ENCODE measurements around the gene NMNAT2. TPM values are rescaled to one million over a fixed set of nuclear protein-coding genes. Genes with fewer than 3 reads are reported as not detected.

Gene NMNAT2
- total RNA-seq, 4 donors from 2014 or later, result 0.60 to 1.7 (median 0.92) TPM

- TF ChIP-seq CTCF (IDR thresholded peaks at IDR 0.05), result no peak
- DNase-seq (ENCODE audit: low spot score in 2 of 2), result no peak
- H3K4me1 ChIP-seq, result no peaks in the 10 kb centered on the region
Observed at GRCh38 chr1:183361081-183361480, 57.1 kb downstream of the NMNAT2 start.

GRCh38 chr1:183360473-183360872 lies 57.7 kb downstream of the NMNAT2 start:
- H3K4me3 ChIP-seq, result no peak overlapping the region
- WGBS, 2 donors, result 42 to 51% methylated on average over 5 of the region's 5 CpGs
- DNase-seq (ENCODE audit: low spot score in 2 of 2), result no peak
- TF ChIP-seq CTCF (IDR thresholded peaks at IDR 0.05) (no peak), EP300 (IDR thresholded peaks at IDR 0.05) (no peak), POLR2A (IDR thresholded peaks at IDR 0.05) (no peak)
- no peaks in the 10 kb centered on the region for H3K9me3 ChIP-seq
- H3K27me3 ChIP-seq, result no peaks in the 10 kb centered on the region
- H3K36me3 ChIP-seq, result no peaks in the 10 kb centered on the region
- H3K4me1 ChIP-seq, result no peaks in the 10 kb centered on the region
- H3K27ac ChIP-seq, result no peak overlapping the region

More at GRCh38 chr1:183361081-183361480, 57.1 kb downstream of the NMNAT2 start:
- Histone ChIP-seq H3K27ac (no peak overlapping the region), H3K27me3 (no peaks in the 10 kb centered on the region), H3K36me3 (no peaks in the 10 kb centered on the region), H3K4me3 (no peak overlapping the region), H3K9me3 (no peaks in the 10 kb centered on the region)
- WGBS, 2 donors, result 68 to 74% methylated on average over 4 of the region's 4 CpGs

GRCh38 chr1:183356534-183357182 lies 61.5 kb downstream of the NMNAT2 start:
- Histone ChIP-seq H3K9me3 (no peaks in the 10 kb centered on the region), H3K27ac (no peak overlapping the region), H3K4me1 (no peaks in the 10 kb centered on the region), H3K27me3 (no peaks in the 10 kb centered on the region), H3K4me3 (no peak overlapping the region), H3K36me3 (no peaks in the 10 kb centered on the region)
- DNase-seq (ENCODE audit: low spot score in 2 of 2), result no peak
- TF ChIP-seq POLR2A (IDR thresholded peaks at IDR 0.05) (no peak), EP300 (IDR thresholded peaks at IDR 0.05) (no peak), CTCF (IDR thresholded peaks at IDR 0.05) (no peak)
- 69 to 71% methylated on average over 6 of the region's 6 CpGs for WGBS, 2 donors

GRCh38 chr1:183355797-183356196 lies 62.4 kb downstream of the NMNAT2 start:
- Histone ChIP-seq H3K27me3 (no peaks in the 10 kb centered on the region), H3K4me3 (no peak overlapping the region), H3K27ac (no peak overlapping the region), H3K9me3 (no peaks in the 10 kb centered on the region), H3K36me3 (no peaks in the 10 kb centered on the region), H3K4me1 (no peaks in the 10 kb centered on the region)
- 94 to 95% methylated on average over 3 of the region's 3 CpGs for WGBS, 2 donors
- no peak for TF ChIP-seq CTCF (IDR thresholded peaks at IDR 0.05)
- TF ChIP-seq POLR2A (IDR thresholded peaks at IDR 0.05), result no peak
- TF ChIP-seq EP300 (IDR thresholded peaks at IDR 0.05), result no peak
- no peak for DNase-seq (ENCODE audit: low spot score in 2 of 2)

GRCh38 chr1:183355181-183355580 lies 63.0 kb downstream of the NMNAT2 start:
- TF ChIP-seq EP300 (IDR thresholded peaks at IDR 0.05), result no peak
- no peak for TF ChIP-seq POLR2A (IDR thresholded peaks at IDR 0.05)
- TF ChIP-seq CTCF (IDR thresholded peaks at IDR 0.05), result no peak
- WGBS, 2 donors, result 93 to 94% methylated on average over 6 of the region's 6 CpGs

More at GRCh38 chr1:183355181-183355580, 63.0 kb downstream of the NMNAT2 start:
- Histone ChIP-seq H3K36me3 (no peaks in the 10 kb centered on the region), H3K4me3 (no peak overlapping the region), H3K27me3 (no peaks in the 10 kb centered on the region), H3K27ac (no peak overlapping the region), H3K4me1 (no peaks in the 10 kb centered on the region), H3K9me3 (no peaks in the 10 kb centered on the region)
- no peak for DNase-seq (ENCODE audit: low spot score in 2 of 2)
